ENCODE data around the gene PIK3C3.

Gene PIK3C3

DNA sequence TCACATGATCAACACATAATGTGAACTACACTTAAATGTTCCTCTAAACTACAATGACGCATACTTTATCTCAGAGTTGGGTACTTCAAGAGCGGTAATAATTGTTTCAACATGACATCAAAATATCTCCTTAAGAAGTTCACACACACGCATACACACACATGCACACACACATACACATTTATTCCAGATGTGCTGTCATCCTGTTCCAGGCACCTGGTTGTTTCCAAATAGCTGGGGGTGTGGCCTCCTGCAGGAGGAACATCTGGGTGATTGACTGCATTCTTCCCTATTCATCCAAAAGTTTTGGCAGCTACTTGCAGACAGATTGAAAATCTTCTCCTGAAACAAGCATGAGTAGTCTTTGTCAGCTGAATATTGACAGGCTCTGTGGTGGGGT is 37.9 kb upstream of the PIK3C3 start:
- H3K36me3 ChIP-seq (ENCODE audit: low read length): no peaks in the 10 kb centered on the region
- no peaks in the 10 kb centered on the region for H3K79me2 ChIP-seq (ENCODE audit: insufficient read depth, low read length)
- no peak for TF ChIP-seq EZH2phosphoT487 (conservative IDR thresholded peaks at IDR 0.05; ENCODE audit: low read length)
- TF ChIP-seq, protein P1, sequence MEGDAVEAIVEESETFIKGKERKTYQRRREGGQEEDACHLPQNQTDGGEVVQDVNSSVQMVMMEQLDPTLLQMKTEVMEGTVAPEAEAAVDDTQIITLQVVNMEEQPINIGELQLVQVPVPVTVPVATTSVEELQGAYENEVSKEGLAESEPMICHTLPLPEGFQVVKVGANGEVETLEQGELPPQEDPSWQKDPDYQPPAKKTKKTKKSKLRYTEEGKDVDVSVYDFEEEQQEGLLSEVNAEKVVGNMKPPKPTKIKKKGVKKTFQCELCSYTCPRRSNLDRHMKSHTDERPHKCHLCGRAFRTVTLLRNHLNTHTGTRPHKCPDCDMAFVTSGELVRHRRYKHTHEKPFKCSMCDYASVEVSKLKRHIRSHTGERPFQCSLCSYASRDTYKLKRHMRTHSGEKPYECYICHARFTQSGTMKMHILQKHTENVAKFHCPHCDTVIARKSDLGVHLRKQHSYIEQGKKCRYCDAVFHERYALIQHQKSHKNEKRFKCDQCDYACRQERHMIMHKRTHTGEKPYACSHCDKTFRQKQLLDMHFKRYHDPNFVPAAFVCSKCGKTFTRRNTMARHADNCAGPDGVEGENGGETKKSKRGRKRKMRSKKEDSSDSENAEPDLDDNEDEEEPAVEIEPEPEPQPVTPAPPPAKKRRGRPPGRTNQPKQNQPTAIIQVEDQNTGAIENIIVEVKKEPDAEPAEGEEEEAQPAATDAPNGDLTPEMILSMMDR (IDR thresholded peaks at IDR 0.05; ENCODE audit: insufficient read depth, low read length, poor library complexity, severe bottlenecking): no peak
- no peak overlapping the region for H3K4me3 ChIP-seq (ENCODE audit: insufficient read depth, low read length, poor library complexity, severe bottlenecking)
- no peak overlapping the region for H3K9ac ChIP-seq (ENCODE audit: low read length)
- no peak overlapping the region for H2AFZ ChIP-seq (ENCODE audit: low read depth, low read length, severe bottlenecking)
- H3F3A ChIP-seq (ENCODE audit: insufficient read depth): no peaks in the 10 kb centered on the region
- H3K9me2 ChIP-seq (replicated peaks; ENCODE audit: insufficient read depth, low read length): no peaks in the 10 kb centered on the region
- no peak overlapping the region for H3K4me2 ChIP-seq (ENCODE audit: low read depth, low read length, poor library complexity, severe bottlenecking)
- no peak overlapping the region for H3K27ac ChIP-seq (ENCODE audit: low read depth, low read length)
- no peaks in the 10 kb centered on the region for H3K27me3 ChIP-seq (ENCODE audit: low read length)
- no peaks in the 10 kb centered on the region for H3K9me3 ChIP-seq (ENCODE audit: insufficient read depth, low read length)
- H4K20me1 ChIP-seq (ENCODE audit: low read depth, low read length): no peaks in the 10 kb centered on the region

DNA sequence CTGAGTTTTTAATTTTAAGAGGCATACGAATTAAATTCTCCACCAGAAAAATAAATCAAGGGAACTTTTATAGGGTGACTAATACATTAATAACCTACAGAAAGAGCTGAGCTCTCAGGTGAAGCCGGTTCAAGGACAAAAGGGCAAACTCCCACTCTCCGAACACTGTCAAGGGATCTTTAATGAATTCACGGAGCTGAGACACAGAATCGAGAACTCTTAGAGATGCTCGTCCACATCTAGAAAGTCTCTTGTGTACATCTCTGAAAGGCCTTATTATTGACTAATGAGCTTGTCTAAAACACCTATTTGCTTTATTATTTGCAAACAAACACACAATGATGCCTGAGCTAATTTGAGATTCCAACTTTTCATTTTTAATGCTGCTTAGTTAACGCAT is 33.3 kb upstream of the PIK3C3 start:
- TF ChIP-seq, protein P1 (IDR thresholded peaks at IDR 0.05; ENCODE audit: insufficient read depth, low read length, poor library complexity, severe bottlenecking): no peak
- no peak for TF ChIP-seq EZH2phosphoT487 (conservative IDR thresholded peaks at IDR 0.05; ENCODE audit: low read length)
- H3K9me3 ChIP-seq (ENCODE audit: insufficient read depth, low read length): no peaks in the 10 kb centered on the region
- H3K4me3 ChIP-seq (ENCODE audit: insufficient read depth, low read length, poor library complexity, severe bottlenecking): no peak overlapping the region
- H3K4me2 ChIP-seq (ENCODE audit: low read depth, low read length, poor library complexity, severe bottlenecking): no peak overlapping the region
- no peaks in the 10 kb centered on the region for H4K20me1 ChIP-seq (ENCODE audit: low read depth, low read length)
- no peaks in the 10 kb centered on the region for H3K79me2 ChIP-seq (ENCODE audit: insufficient read depth, low read length)
- no peak overlapping the region for H3K27ac ChIP-seq (ENCODE audit: low read depth, low read length)
- no peaks in the 10 kb centered on the region for H3K9me2 ChIP-seq (replicated peaks; ENCODE audit: insufficient read depth, low read length)
- H3F3A ChIP-seq (ENCODE audit: insufficient read depth): no peaks in the 10 kb centered on the region
- H3K9ac ChIP-seq (ENCODE audit: low read length): no peak overlapping the region
- no peaks in the 10 kb centered on the region for H3K27me3 ChIP-seq (ENCODE audit: low read length)
- H3K36me3 ChIP-seq (ENCODE audit: low read length): no peaks in the 10 kb centered on the region
- no peak overlapping the region for H2AFZ ChIP-seq (ENCODE audit: low read depth, low read length, severe bottlenecking)

DNA sequence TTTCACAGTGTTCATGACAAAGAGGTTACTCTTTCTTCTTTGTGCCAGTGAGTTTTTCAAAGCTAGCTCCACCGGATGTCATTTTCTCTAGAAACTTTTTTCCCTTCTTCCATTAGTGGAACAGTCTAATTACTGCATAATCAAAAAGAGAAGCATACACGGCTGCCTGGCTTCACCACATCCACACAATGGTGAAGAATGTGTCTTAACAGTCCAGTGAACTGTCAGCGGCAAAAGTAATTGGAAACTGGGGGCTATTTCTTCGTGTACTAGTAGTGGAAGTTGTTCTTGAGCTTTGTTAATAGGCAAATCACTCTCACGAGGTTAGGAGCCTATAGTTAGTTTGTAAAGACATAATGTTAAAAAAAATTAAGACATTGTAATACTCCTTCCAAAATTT is 32.9 kb upstream of the PIK3C3 start:
- H3K79me2 ChIP-seq (ENCODE audit: insufficient read depth, low read length): no peaks in the 10 kb centered on the region
- no peak overlapping the region for H3K4me2 ChIP-seq (ENCODE audit: low read depth, low read length, poor library complexity, severe bottlenecking)
- H2AFZ ChIP-seq (ENCODE audit: low read depth, low read length, severe bottlenecking): no peak overlapping the region
- no peaks in the 10 kb centered on the region for H3K9me3 ChIP-seq (ENCODE audit: insufficient read depth, low read length)
- no peaks in the 10 kb centered on the region for H3K27me3 ChIP-seq (ENCODE audit: low read length)
- no peak overlapping the region for H3K27ac ChIP-seq (ENCODE audit: low read depth, low read length)
- H3K9me2 ChIP-seq (replicated peaks; ENCODE audit: insufficient read depth, low read length): no peaks in the 10 kb centered on the region
- no peaks in the 10 kb centered on the region for H3F3A ChIP-seq (ENCODE audit: insufficient read depth)
- H3K4me3 ChIP-seq (ENCODE audit: insufficient read depth, low read length, poor library complexity, severe bottlenecking): no peak overlapping the region
- TF ChIP-seq, protein P1 (IDR thresholded peaks at IDR 0.05; ENCODE audit: insufficient read depth, low read length, poor library complexity, severe bottlenecking): no peak
- TF ChIP-seq EZH2phosphoT487 (conservative IDR thresholded peaks at IDR 0.05; ENCODE audit: low read length): no peak
- H3K9ac ChIP-seq (ENCODE audit: low read length): no peak overlapping the region
- H4K20me1 ChIP-seq (ENCODE audit: low read depth, low read length): no peaks in the 10 kb centered on the region
- no peaks in the 10 kb centered on the region for H3K36me3 ChIP-seq (ENCODE audit: low read length)
